Fibroblast of lung (primary cell): ENCODE data around the gene VWA8.

ENCODE experiments used
- EZH2 ChIP-seq: IDR thresholded peaks from 2 replicates; pipeline ENCODE4 v1.5.1; 2012; ENCODE audit warnings: low read length, control low read depth, mild to moderate bottlenecking; ENCODE audit errors: missing control alignments
- TF ChIP-seq, protein P1 (sequence below), 2 donors: IDR thresholded peaks in 1 of 2; conservative IDR thresholded peaks in 1 of 2; 1 replicate in 1 of 2; 2 replicates in 1 of 2; pipeline ENCODE4 v1.5.1; 2011 to 2012; ENCODE audit warnings: low read length in 2 of 2, control low read depth in 1 of 2, inconsistent platforms in 1 of 2, low read depth in 1 of 2, mild to moderate bottlenecking in 1 of 2

DNA sequence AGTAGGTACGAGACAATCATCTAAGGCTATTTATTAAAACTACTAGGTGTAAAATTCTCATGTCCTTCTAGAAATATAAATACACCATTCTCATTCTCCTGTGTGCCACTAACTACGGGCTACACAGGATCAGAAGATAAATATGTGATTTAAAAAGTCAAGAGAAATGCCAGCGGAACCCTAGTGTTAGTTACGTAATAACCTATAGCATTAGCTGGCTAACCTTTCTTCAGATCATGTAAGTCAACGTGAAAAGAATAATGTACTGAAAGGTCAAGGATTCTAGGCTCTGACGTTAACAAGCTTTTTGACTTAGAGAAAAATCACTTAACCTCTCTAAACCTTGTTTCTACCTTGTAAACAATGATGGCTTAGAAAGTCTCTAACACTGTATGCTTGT is 381.7 kb downstream of the VWA8 start:
- TF ChIP-seq, protein P1, sequence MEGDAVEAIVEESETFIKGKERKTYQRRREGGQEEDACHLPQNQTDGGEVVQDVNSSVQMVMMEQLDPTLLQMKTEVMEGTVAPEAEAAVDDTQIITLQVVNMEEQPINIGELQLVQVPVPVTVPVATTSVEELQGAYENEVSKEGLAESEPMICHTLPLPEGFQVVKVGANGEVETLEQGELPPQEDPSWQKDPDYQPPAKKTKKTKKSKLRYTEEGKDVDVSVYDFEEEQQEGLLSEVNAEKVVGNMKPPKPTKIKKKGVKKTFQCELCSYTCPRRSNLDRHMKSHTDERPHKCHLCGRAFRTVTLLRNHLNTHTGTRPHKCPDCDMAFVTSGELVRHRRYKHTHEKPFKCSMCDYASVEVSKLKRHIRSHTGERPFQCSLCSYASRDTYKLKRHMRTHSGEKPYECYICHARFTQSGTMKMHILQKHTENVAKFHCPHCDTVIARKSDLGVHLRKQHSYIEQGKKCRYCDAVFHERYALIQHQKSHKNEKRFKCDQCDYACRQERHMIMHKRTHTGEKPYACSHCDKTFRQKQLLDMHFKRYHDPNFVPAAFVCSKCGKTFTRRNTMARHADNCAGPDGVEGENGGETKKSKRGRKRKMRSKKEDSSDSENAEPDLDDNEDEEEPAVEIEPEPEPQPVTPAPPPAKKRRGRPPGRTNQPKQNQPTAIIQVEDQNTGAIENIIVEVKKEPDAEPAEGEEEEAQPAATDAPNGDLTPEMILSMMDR (conservative IDR thresholded peaks at IDR 0.05 in 1 of 2, IDR thresholded peaks at IDR 0.05 in 1 of 2; ENCODE audit: low read depth in 1 of 2, low read length in 2 of 2), result no peak
- no peak for TF ChIP-seq EZH2
